Choroid plexus epithelial cell (primary cell): Measurements from ENCODE around the gene DLG1.

Experiments
- DNase-seq: peaks from one replicate; pipeline ENCODE4 v3.0.0-alpha.2; 2010; ENCODE audit warnings: low read depth
- H3K4me3 ChIP-seq: 2 replicates; pipeline ENCODE4 v1.5.1; 2011; ENCODE audit warnings: low read depth, mild to moderate bottlenecking, control low read depth, low read length, moderate library complexity
- CTCF ChIP-seq: conservative IDR thresholded peaks from 2 replicates; pipeline ENCODE4 v1.5.1; 2011; ENCODE audit warnings: low read depth, mild to moderate bottlenecking, control low read depth, inconsistent platforms, low read length, moderate library complexity

DLG1 gene

GRCh38 chr3:197167549-197167948 lies 130.9 kb downstream of the DLG1 start:
- no peak overlapping the region for H3K4me3 ChIP-seq
- no peak for TF ChIP-seq CTCF
- DNase-seq = no peak

GRCh38 chr3:197165890-197166289 lies 132.5 kb downstream of the DLG1 start:
- no peak for TF ChIP-seq CTCF
- no peak for DNase-seq
- H3K4me3 ChIP-seq = no peak overlapping the region

- DNase-seq = peak; percentile 18
Measured at GRCh38 chr3:197155046-197155445, 143.4 kb downstream of the DLG1 start.

GRCh38 chr3:197151580-197151979 lies 146.8 kb downstream of the DLG1 start:
- peak; percentile 92 for DNase-seq
- TF ChIP-seq CTCF = no peak
- no peak overlapping the region for H3K4me3 ChIP-seq

More at GRCh38 chr3:197155046-197155445, 143.4 kb downstream of the DLG1 start:
- no peak overlapping the region for H3K4me3 ChIP-seq
- TF ChIP-seq CTCF = no peak

- no peak for DNase-seq
- TF ChIP-seq CTCF = no peak
- H3K4me3 ChIP-seq = no peak overlapping the region
Measured at GRCh38 chr3:197149528-197149927, 148.9 kb downstream of the DLG1 start.

- no peak for DNase-seq
- no peak overlapping the region for H3K4me3 ChIP-seq
- no peak for TF ChIP-seq CTCF
Measured at GRCh38 chr3:197144188-197144587, 154.2 kb downstream of the DLG1 start.

- no peak overlapping the region for H3K4me3 ChIP-seq
- no peak for DNase-seq
- TF ChIP-seq CTCF = no peak
Measured at GRCh38 chr3:197139586-197139985, 158.8 kb downstream of the DLG1 start.
